DMS114 treated with DMSO at 0.1 percent for 48 hours (cell line): ENCODE data around the gene ZNF605.
"Not testable (repeated sequence)": the region's sequence is repeated elsewhere in the genome, so short reads cannot be mapped to it uniquely, and the experiment has no call there.

Experiments used
- DNase-seq: peaks from one replicate; lab custom pipeline; 2025; ENCODE audit not compliant: unreplicated experiment; lab: John Stamatoyannopoulos, UW

The ZNF605 gene

DNA sequence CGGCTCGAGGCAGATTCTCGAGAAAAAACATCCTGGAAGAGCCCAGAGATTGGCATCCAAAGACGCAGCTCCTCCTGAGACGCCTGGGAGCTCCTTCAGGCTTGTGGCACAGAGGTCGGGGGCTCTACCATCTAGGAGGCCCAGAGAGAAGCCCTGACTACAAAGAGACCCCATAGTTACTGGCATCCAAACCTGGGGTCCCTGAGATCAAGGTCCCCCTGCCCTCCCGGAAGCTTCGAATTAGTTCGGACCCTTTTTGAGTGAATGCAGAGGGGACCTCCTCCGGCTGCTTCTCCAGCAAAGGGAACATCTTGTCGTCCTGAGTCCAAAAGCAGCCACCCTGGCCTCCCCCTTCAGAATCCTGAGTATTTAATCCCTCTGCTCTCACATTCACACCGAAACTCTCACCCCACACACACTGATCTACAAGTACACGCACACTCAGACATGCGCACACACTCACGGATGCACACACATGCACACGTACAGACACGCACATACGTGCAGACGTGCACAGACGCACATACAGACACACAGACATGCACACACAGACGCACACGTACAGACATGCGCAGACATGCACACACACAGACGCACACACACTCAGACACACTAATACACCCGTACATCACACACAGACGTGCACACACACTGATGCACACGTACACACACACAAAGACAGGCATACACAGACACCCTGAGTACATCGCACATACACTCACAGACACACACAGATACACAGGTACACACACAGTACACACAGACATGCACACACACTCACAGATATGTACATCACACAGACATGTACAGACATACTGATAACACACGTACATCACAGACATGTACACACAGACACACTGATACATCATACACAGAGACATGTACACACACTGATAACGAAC, 5.9 kb downstream of the ZNF605 start:
- no peak for DNase-seq

DNA sequence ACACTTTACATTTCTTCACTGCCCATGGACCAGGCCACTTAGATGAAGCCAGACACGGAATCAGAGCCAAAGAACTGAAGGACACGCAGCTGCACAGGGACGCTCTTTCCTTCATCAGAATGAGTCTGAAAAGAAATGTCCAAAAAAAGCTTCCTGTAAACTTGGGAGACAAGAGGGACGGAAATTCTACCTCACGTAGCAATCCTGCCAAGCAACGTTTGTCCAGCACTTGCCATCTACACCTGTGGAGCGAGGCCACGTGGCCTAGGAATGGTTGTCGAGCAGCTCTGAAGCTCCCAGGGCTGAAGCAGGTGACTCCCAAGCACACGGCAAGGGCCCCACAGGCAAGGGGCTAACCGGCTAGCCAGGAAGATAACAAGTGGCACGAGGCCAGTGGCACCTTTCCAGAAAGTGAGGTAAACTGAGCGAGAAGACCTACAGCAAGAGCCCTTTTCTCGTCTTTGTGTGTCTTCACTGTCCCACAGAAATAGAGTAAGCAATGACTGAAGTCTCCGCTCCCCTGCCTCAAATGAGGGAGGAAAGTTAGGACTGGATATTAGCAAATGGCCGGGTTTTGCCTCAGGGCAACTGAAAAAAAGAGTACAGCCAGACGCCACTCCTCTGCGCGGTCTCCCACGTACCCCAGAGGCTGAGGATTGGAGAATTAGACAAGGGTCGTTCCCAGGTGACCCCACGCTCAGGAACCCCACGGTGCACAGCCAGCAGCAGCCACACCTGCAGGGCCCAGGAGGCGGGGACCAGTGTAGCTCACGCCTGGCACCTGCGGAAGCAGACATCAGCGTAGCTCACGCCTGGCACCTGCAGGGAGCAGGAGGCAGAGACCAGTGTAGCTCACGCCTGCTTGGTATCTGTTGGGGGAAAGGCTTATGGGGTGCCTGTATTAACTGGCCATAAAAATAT, 7.7 kb downstream of the ZNF605 start:
- DNase-seq: no peak

DNA sequence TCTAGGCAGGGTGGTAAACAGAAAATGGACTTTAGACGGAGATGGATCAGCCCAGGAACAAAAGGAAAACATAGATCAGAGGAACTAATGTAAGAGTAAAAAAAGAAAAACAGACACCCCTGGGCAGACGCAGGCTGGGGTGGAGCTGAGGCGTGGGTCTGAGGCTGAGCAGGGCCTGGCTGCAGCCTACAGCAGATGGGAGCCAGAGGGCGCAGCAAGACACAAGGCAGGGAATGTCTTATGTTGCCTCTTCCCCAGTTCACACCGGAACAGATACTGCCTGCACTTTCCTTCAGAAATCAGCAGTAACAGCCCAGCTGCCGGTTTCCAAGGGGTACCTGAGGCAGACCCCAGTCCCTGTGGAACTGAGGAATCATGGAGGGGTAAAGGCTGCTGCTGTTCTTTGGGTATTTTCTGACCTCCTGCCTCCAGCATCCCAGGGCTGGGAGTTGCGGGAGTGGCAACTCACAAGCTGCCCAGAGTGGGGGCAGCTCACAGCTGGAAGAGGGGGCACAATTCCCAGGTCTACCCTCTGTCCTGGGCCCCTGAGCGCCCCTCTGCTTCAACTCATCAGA, 9.8 kb downstream of the ZNF605 start:
- DNase-seq: no peak

DNA sequence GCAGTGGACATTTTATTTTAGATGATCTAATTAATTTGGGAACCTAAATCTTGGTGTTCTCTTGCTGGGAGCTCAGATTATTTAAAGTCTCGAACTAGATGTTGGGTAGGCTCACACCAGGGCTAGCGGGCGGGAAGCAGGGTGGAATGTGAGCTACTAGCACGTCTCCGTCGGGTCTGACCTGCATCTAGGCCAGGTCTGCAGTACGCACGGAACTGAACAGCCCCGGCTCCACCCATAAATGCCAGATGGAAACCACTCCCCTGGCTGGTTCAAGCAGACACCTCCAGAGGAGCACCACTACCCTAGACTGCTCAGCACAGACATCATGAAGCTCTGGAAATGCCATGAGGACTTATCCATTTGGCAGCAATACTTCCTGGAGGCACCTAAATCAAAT, 10.3 kb downstream of the ZNF605 start:
- DNase-seq: no peak

DNA sequence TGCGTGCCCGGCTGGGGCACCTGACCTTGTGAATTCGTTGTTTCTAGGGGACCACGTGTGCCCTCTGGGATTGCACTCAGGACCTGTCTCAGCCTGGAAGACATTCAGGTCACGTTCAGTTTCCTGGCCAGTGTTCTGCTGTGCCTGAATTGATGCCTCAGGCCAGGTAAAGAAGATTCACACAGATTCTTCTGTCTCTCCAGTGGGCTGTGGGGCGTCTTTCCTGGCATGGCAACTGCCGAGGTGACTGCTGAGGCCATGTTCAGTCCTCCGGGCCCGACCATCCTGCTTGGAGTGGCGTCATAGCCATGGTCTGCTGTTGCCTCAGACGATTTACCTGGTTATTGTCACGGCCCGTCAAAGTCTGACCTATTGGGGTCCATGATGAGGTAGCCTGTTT, 13.5 kb downstream of the ZNF605 start:
- no peak for DNase-seq

DNA sequence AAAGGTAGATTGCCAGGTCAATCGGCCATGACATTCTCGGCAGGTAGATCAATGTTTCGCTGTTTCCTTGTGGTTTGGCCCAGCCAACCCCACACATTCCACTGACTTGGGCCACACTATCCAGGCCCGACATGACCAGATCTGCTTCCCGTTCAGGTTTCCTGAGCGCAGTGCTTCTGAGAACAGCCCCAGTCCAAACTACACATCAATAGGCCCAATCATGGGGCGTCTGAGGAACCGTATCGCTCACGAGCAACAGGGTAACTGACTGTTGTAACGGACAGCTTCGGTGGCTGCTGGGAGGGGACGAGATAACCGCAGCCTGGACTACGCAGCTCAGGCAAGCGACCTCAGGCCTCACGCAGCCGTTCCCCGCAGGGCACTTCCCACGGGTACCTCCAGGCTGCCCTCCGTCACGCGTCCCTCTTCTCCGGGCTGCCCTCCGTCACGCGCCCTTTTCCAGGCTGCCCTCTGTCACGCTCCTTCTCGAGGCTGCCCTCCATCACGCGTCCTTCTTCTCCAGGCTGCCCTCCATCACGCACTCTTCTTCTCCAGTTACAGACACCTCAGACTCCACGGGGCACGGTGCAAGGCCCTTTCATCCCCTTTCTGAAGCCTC, 14.7 kb downstream of the ZNF605 start:
- DNase-seq: no peak

DNA sequence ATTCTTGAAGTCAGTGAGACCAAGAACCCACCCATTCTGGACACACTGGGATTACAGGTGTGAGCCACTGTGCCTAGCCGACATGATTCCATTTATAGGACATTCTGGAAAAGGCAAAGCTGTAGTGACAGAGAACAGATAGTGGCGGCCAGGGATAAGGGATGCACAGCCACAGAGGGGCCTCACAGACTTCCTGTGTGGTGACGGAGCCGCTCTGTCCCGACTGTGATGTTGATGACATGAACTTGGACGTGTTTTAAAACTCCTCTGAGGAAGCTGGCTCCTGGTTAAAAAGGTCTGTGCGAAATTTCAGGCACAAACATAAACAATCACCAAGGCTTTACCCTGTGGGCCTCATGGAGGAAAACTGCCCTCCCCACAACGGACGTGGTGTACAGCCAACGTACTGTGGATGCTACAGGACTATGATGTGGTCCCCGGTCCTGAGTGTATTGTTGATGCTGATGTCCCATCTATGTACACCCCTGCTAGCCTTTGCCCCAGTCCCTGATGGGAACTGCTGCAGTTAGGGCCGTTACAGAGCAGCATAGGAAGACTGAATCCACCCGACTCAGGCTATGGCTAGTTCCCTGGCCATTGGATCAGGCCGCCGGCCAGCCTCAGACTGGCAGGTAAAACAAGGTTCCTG, 15.9 kb downstream of the ZNF605 start:
- no peak for DNase-seq

DNA sequence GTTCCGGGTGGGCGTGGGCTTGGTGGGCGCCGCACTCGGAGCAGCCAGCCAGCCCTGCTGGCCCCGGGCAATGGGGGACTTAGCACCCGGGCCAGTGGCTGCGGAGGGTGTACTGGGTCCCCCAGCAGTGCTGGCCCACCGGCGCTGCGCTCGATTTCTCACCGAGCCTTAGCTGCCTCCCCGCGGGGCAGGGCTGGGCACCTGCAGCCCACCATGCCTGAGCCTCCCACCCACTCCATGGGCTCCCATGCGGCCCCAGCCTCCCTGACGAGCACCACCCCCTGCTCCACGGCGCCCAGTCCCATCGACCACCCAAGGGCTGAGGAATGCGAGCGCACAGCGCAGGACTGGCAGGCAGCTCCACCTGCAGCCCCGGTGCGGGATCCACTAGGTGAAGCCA, 17.3 kb downstream of the ZNF605 start:
- DNase-seq: not testable (repeated sequence)

DNA sequence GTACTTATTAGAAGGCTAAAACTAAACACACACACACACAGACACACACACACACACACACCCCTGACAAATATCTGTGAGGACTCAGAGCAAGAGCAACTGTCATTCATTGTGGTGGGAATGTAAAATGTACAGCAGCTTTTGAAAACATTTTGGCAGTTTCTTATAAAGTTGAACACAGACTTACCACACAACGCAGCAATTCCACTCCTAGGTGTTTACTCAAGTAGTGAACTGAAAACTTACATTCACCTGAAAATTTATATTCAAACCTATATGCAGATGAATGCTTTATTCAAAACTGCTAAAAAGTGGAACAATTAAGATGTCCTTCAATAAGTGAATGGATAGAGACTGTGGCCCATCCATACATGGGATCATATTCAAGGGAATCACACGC, 18.6 kb downstream of the ZNF605 start:
- no peak for DNase-seq

DNA sequence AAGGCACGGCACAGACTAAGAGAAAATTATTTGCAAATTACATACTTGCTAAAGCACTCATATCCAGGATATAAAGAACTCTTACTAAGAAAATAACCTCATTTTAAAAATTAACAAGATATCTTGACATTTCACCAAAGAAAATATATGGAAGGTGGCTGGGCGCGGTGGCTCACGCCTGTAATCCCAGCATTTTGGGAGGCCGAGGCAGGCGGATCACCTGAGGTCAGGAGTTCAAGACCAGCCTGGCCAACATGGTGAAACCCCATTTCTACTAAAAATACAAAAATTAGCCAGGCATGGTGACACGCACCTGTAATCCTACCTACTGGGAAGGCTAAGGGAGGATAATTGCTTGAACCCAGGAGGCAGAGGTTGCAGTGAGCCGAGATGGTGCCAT, 19.2 kb downstream of the ZNF605 start:
- DNase-seq: not testable (repeated sequence)

DNA sequence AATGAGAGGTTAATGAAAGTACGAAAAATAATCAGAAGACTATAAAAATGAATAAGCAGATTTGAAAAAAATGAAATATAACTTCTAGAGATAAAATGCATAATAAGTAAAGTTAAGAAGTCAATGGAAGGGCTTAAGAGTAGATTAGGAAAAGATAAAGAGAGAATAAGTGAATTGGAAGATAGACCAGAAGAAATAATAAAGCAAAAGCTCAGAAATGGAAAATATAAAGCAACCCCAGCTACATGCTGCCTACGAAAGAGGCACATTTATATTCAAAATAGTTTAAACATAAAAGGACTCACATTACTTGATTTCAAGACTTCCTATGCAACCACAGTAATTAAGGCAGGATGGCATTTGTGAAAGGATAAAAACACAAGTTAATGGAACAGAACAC, 19.9 kb downstream of the ZNF605 start:
- no peak for DNase-seq

DNA sequence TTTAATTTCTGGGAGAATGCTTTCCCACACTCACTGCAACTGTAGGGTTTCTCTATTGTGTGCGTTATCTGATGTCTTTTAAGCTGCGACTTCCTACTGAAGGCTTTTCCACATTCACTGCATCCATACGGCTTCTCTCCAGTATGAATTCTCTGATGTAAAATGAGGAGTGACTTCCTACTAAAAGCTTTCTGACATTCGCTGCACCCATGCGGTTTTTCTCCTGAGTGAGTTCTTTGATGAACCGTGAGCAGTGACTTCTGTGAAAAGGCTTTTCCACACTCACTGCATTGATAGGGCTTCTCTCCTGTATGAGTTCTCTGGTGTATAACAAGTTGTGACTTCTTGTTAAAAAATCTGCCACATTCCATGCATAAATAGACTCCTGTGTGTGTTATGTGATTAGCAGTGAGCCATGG, 29.7 kb downstream of the ZNF605 start:
- DNase-seq: no peak

DNA sequence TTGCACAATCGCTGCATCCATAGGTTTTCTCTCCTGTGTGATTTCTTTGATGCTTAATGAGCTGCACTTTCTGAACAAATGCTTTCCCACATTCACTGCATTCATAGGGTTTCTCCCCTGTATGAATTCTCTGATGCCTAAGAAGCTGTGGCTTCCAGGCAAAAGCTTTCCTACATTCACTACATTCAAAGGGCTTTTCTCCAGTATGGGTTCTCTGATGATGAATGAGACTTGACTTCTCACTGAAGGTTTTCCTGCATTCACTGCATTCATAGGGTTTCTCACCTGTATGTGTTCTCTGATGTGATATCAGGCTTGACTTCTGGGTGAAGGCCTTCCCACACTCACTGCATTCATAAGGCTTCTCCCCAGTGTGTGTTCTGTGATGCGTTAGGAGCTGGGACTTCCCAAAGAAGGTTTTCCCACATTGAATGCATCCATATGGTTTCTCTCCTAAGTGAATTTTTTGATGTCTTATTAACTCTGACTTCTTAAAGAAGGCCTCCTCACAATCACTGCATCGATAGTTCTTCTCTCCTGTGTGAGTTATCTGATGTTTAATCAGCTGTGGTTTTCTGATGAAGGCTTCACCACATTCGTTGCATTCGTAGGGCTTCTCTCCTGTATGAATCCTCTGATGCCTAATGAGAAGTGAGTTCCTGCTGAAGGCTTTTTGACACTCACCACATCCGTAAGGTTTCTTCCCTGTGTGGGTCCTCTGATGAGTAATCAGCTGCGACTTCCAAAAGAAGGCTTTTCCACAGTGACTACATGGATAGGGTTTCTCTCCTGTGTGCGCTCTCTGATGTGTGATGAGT, 30.3 kb downstream of the ZNF605 start:
- no peak for DNase-seq

DNA sequence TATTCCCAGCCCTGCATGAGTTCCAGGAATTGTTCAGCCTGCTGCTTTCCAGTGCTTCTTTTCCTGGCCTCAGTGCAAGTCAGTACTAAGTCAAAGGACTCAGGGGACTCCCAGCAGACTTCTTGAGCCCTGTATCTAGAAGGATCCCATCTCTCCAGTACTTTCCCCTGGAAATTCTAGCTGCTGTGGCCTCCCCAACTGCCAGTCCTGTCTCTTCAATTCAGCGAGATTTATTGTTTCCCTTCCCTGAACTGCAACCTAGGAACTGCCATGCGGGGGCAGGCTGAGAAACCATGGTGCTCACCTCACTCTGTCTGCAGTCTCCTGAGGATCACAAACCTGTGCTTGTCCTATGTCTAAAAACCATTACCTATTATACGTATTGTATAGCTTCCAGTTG, 31.8 kb downstream of the ZNF605 start:
- DNase-seq: no peak

DNA sequence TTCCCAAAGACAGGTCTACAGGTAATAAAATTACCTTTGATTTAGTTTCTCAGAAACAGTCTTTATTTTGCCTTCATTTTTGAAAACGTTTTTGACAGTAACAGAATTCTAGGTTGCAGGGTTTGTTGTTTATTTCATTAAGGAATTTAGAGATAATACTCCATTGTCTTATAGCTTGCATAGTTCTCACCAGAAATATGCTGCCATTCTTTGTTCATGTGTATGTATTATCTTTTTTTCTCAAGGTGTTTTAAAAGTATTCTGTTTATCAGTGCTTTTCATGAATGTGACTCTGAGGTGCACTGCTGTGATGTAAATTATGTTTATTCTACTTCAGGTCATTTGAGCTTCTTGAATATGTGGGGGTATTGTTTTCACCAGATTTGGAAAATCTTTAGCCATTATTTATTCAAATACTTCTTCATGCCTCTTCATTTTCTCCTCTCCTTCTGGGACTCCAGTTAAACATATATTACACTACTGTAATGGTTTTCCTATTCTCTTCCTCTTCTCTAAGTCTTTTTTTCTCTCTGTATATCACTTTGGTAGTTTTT, 32.7 kb downstream of the ZNF605 start:
- DNase-seq: no peak

DNA sequence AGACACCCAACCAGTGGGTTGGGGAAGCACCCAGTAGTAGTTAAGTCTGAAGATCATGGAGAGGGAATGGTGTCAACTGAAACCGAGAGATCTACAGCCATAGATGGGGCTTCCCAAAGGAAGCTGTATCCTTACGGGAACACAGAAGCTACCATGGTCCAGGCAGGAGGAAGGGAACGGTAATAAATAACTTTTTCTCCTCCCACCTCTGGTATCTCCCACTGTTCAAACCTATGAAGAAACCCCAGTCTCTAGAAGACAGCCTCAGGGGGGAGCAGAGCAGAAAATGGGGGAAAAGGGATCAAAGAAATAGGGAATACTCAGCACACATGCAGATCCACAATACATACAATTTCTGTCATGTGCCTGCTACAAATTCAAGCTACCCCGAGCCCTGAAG, 33.4 kb downstream of the ZNF605 start:
- DNase-seq: no peak

DNA sequence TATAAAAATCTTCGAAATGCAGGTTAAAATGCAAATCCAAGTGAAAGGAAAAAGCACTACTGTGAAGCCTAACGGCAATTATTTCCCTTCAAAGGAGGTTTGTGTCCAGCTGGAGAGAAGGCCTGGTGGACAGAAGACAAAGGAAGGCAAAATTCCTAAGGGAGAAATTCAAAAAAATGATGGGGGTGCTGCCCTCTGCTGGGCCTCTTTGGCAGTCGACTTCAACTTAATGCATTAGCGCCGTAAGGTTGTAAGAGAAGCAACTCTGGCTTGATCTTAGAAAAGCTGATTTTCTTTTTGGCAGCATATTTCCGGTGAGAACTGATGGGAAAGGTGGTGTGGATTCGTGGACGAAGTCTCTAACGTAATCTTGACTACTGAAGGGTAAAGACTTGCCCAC, 34.4 kb downstream of the ZNF605 start:
- DNase-seq: no peak

DNA sequence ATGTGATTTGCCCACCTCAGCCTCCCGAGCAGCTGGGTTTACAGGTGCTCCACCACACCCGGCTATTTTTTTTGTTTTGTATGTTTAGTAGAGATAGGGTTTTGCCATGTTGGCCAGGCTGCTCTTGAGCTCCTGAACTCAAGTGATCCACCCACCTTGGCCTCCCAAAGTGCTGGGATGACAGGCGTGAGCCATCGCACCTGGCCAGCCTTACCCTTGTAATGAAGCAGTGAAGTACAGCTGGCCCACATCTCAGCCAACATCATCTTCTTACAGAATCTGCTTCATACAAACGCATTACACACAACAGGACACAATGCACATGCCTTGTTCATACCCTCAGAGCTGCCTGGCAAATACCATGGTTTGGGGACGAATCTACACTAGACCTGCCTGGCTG, 37.4 kb downstream of the ZNF605 start:
- DNase-seq: no peak

DNA sequence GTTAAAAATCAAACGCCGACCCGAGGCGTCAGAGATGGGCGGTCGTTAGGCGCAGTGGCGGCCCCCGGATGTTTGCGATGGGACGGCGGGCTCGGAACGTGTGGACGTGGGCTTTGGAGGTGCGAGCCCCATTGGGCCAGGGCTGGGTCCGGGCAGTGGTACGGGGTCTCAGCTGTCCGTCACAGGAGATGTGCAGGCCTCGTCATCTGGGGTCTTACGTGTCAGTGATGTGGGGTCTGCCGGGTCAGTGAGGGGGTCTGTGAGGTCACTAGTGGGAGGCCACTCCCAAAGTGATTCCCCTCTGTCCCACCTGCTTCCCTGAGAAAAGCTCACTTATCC, 47.1 kb downstream of the ZNF605 start:
- DNase-seq: no peak
